Loucy (cell line): ENCODE measurements around the gene DCAF7.

Experiments used
- H2AFZ ChIP-seq: fragments of 200-600 bp; sonication (generic); 2 replicates; pipeline ENCODE4 v1.6.0; 2016; ENCODE audit warnings: antibody characterized with exemption, mild to moderate bottlenecking, low read length, moderate library complexity
- H3F3A ChIP-seq: fragments of 200-600 bp; 2 replicates; pipeline ENCODE4 v1.6.0; 2016; ENCODE audit warnings: antibody characterized with exemption, low read depth, mild to moderate bottlenecking
- H3K27me3 ChIP-seq: fragments of 200-600 bp; sonication (generic); 2 replicates; pipeline ENCODE4 v1.6.1; 2014; ENCODE audit warnings: low read length, mild to moderate bottlenecking; ENCODE audit not compliant: insufficient read depth, poor library complexity, severe bottlenecking
- H3K36me3 ChIP-seq: fragments of 200-600 bp; sonication (generic); 2 replicates; pipeline ENCODE4 v1.6.1; 2016; ENCODE audit warnings: low read length; ENCODE audit not compliant: insufficient read depth
- H3K4me1 ChIP-seq: fragments of 200-600 bp; sonication (generic); 2 replicates; pipeline ENCODE4 v1.5.1; 2014; ENCODE audit warnings: low read length, mild to moderate bottlenecking; ENCODE audit not compliant: insufficient read depth, poor library complexity, severe bottlenecking
- H3K4me2 ChIP-seq: fragments of 200-600 bp; sonication (generic); 2 replicates; pipeline ENCODE4 v1.6.0; 2014; ENCODE audit warnings: antibody characterized with exemption, low read length, low read depth, mild to moderate bottlenecking; ENCODE audit not compliant: poor library complexity, severe bottlenecking
- H3K4me3 ChIP-seq: fragments of 200-600 bp; sonication (generic); 2 replicates; pipeline ENCODE4 v1.5.1; 2014; ENCODE audit warnings: low read length, mild to moderate bottlenecking, mixed read lengths; ENCODE audit not compliant: poor library complexity, severe bottlenecking
- H3K79me2 ChIP-seq: fragments of 200-600 bp; sonication (generic); 2 replicates; pipeline ENCODE4 v1.6.1; 2014; ENCODE audit warnings: low read length; ENCODE audit not compliant: insufficient read depth
- H3K9ac ChIP-seq: fragments of 200-600 bp; sonication (generic); 2 replicates; pipeline ENCODE4 v1.6.0; 2014; ENCODE audit warnings: mild to moderate bottlenecking, low read depth, low read length, moderate library complexity; ENCODE audit not compliant: poor library complexity, severe bottlenecking
- H3K9me2 ChIP-seq: fragments of 200-600 bp; sonication (generic); replicated peaks from 2 replicates; pipeline ENCODE4 v1.6.1; 2016; ENCODE audit warnings: low read depth, low read length, mixed read lengths
- H3K9me3 ChIP-seq: fragments of 200-600 bp; sonication (generic); 2 replicates; pipeline ENCODE4 v1.6.1; 2014; ENCODE audit warnings: mild to moderate bottlenecking, antibody characterized with exemption, low read length, low read depth; ENCODE audit not compliant: insufficient read depth
- H4K20me1 ChIP-seq: fragments of 200-600 bp; sonication (generic); 2 replicates; pipeline ENCODE4 v1.6.0; 2014; ENCODE audit warnings: antibody characterized with exemption, low read length, mild to moderate bottlenecking; ENCODE audit not compliant: insufficient read depth, poor library complexity, severe bottlenecking
- CTCF ChIP-seq: fragments of 200-600 bp; sonication (generic); conservative IDR thresholded peaks from 2 replicates; pipeline ENCODE4 v1.5.1; 2014; ENCODE audit warnings: mild to moderate bottlenecking, antibody characterized with exemption, low read length
- EZH2phosphoT487 ChIP-seq: fragments of 200-600 bp; IDR thresholded peaks from 2 replicates; pipeline ENCODE4 v1.6.1; 2018; ENCODE audit warnings: antibody characterized with exemption, mild to moderate bottlenecking, moderate library complexity, borderline replicate concordance

DCAF7 gene

GRCh38 chr17:63535640-63536039 is 14.6 kb upstream of the DCAF7 start:
- H4K20me1 ChIP-seq: no peaks in the 10 kb centered on the region

GRCh38 chr17:63537001-63537400 is 13.3 kb upstream of the DCAF7 start:
- Histone ChIP-seq H3K79me2 (no peaks in the 10 kb centered on the region), H3K9me2 (no peaks in the 10 kb centered on the region), H3K9me3 (no peaks in the 10 kb centered on the region), H2AFZ (no peak overlapping the region), H3K4me2 (no peak overlapping the region), H3K4me1 (peaks cover 16% of the 10 kb centered on the region), H3K9ac (no peak overlapping the region), H3F3A (no peaks in the 10 kb centered on the region), H3K4me3 (no peak overlapping the region), H3K27me3 (no peaks in the 10 kb centered on the region), H4K20me1 (no peaks in the 10 kb centered on the region), H3K36me3 (no peaks in the 10 kb centered on the region)
- TF ChIP-seq EZH2phosphoT487 (no peak), CTCF (no peak)

More at GRCh38 chr17:63535640-63536039, 14.6 kb upstream of the DCAF7 start:
- H2AFZ ChIP-seq: no peak overlapping the region
- H3K9ac ChIP-seq: no peak overlapping the region
- H3K9me3 ChIP-seq: no peaks in the 10 kb centered on the region
- no peaks in the 10 kb centered on the region for H3K27me3 ChIP-seq
- H3F3A ChIP-seq: no peaks in the 10 kb centered on the region
- TF ChIP-seq CTCF (no peak), EZH2phosphoT487 (no peak)
- no peaks in the 10 kb centered on the region for H3K9me2 ChIP-seq
- H3K4me3 ChIP-seq: no peak overlapping the region
- no peak overlapping the region for H3K4me2 ChIP-seq
- H3K36me3 ChIP-seq: no peaks in the 10 kb centered on the region
- peaks cover 8% of the 10 kb centered on the region for H3K4me1 ChIP-seq
- H3K79me2 ChIP-seq: no peaks in the 10 kb centered on the region

- no peak overlapping the region for H2AFZ ChIP-seq
- no peaks in the 10 kb centered on the region for H3K79me2 ChIP-seq
- TF ChIP-seq CTCF (no peak), EZH2phosphoT487 (no peak)
- no peaks in the 10 kb centered on the region for H3K9me3 ChIP-seq
- H3K4me3 ChIP-seq: no peak overlapping the region
- peaks cover 23% of the 10 kb centered on the region for H3K4me1 ChIP-seq
- no peaks in the 10 kb centered on the region for H3K36me3 ChIP-seq
- H3F3A ChIP-seq: no peaks in the 10 kb centered on the region
- H3K27me3 ChIP-seq: no peaks in the 10 kb centered on the region
- no peaks in the 10 kb centered on the region for H4K20me1 ChIP-seq
- H3K9me2 ChIP-seq: no peaks in the 10 kb centered on the region
- no peak overlapping the region for H3K9ac ChIP-seq
- no peak overlapping the region for H3K4me2 ChIP-seq
These were observed 12.1 kb upstream of the DCAF7 start for GRCh38 chr17:63537991-63538692.
